Neural progenitor cell (in vitro differentiated cells): Measurements from ENCODE around the gene SYT17. TPM values are rescaled to one million over a fixed set of nuclear protein-coding genes. Genes with fewer than 3 reads are reported as not detected.

Source experiments
- DNase-seq: peaks from one replicate; pipeline ENCODE4 v3.0.0-alpha.2; 2016; ENCODE audit warnings: low spot score
- H2AFZ ChIP-seq: fragments of 200-600 bp; sonication (generic); replicated peaks from 2 replicates; pipeline ENCODE4 v1.6.1; 2016; ENCODE audit warnings: antibody characterized with exemption
- H3F3A ChIP-seq: fragments of 200-600 bp; sonication (generic); 2 replicates; pipeline ENCODE4 v1.6.1; 2016; ENCODE audit warnings: antibody characterized with exemption, low read depth
- H3K27ac ChIP-seq: fragments of 200-600 bp; sonication (generic); 2 replicates; pipeline ENCODE4 v1.5.1; 2016; ENCODE audit warnings: mild to moderate bottlenecking
- H3K27me3 ChIP-seq: fragments of 200-600 bp; sonication (generic); 2 replicates; pipeline ENCODE4 v1.6.1; 2016; ENCODE audit warnings: mild to moderate bottlenecking, moderate library complexity
- H3K36me3 ChIP-seq: fragments of 200-600 bp; sonication (generic); 2 replicates; pipeline ENCODE4 v1.5.1; 2016
- H3K4me1 ChIP-seq: fragments of 200-600 bp; sonication (generic); 2 replicates; pipeline ENCODE4 v1.6.1; 2016; ENCODE audit warnings: mixed run types
- H3K4me2 ChIP-seq: fragments of 200-600 bp; sonication (generic); 2 replicates; pipeline ENCODE4 v1.6.1; 2016
- H3K4me3 ChIP-seq: fragments of 200-600 bp; sonication (generic); 2 replicates; pipeline ENCODE4 v1.5.1; 2016
- H3K79me2 ChIP-seq: fragments of 200-600 bp; sonication (generic); 2 replicates; pipeline ENCODE4 v1.6.1; 2016; ENCODE audit warnings: low read depth
- H3K9ac ChIP-seq: fragments of 200-600 bp; sonication (generic); 2 replicates; pipeline ENCODE4 v1.6.1; 2016
- H3K9me3 ChIP-seq: fragments of 200-600 bp; sonication (generic); 2 replicates; pipeline ENCODE4 v1.5.1; 2016; ENCODE audit warnings: low read depth
- H4K20me1 ChIP-seq: fragments of 200-600 bp; sonication (generic); 2 replicates; pipeline ENCODE4 v1.6.1; 2016; ENCODE audit warnings: low read depth
- H3K27ac Mint-ChIP-seq: 3 replicates; pipeline ENCODE4 v1.8.0; 2021; ENCODE audit warnings: mixed read lengths
- H3K27me3 Mint-ChIP-seq: 2 replicates; pipeline ENCODE4 v1.8.0; 2022; ENCODE audit warnings: low read depth, mild to moderate bottlenecking, inconsistent platforms, moderate library complexity, mixed read lengths; ENCODE audit not compliant: insufficient read depth
- H3K36me3 Mint-ChIP-seq: 3 replicates; pipeline ENCODE4 v1.8.0; 2021; ENCODE audit warnings: mixed read lengths
- H3K4me1 Mint-ChIP-seq: 3 replicates; pipeline ENCODE4 v1.8.0; 2021; ENCODE audit warnings: mixed read lengths
- H3K4me3 Mint-ChIP-seq: 3 replicates; pipeline ENCODE4 v1.8.0; 2021; ENCODE audit warnings: mild to moderate bottlenecking, moderate library complexity, mixed read lengths
- H3K9me3 Mint-ChIP-seq: 3 replicates; pipeline ENCODE4 v1.8.0; 2020; ENCODE audit warnings: mixed read lengths
- EZH2 ChIP-seq: fragments of 200-600 bp; sonication (generic); IDR thresholded peaks from 2 replicates; pipeline ENCODE4 v1.6.1; 2017; ENCODE audit warnings: antibody characterized with exemption, mild to moderate bottlenecking, moderate library complexity
- EZH2phosphoT487 ChIP-seq: fragments of 200-600 bp; sonication (generic); IDR thresholded peaks from 2 replicates; pipeline ENCODE4 v1.6.1; 2017; ENCODE audit warnings: antibody characterized with exemption
- total RNA-seq: library from RNA; depleted of rRNA; stranded (reverse); fragments of >200 nt; gene quantifications from 2 replicates; pipeline ENCODE4 v1.2.3, GENCODE V29; 2015; ENCODE audit warnings: low replicate concordance
- TF ChIP-seq, protein P1 (sequence below): fragments of 200-600 bp; sonication (generic); IDR thresholded peaks from 2 replicates; pipeline ENCODE4 v1.5.1; 2017; ENCODE audit warnings: antibody characterized with exemption, mild to moderate bottlenecking

The SYT17 gene
- total RNA-seq, 1 donor from 2014 or later = 7.2 TPM

DNA sequence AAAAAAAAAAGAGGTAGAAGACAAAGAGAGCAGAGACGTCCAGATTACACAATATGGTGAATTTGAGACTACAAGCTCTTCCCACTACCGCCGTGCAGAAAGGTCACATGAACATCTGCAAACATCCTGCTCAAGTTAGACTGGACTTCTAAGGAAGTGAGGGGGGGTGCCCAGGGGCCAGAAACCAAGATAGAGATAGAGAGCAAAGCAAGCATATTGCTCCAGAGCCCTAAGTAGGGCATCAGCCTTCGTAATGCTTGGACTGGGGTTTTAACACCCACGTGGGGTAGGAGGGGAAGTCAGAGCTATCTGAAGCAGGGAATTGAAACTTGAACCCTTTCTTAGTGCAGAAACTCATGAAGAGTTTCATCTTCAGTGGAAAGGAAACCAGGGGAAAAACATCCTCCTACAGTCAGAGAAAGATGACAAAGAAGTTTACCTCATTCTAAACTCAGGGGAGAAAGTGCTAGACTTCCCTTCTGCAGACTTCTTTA lies 126.2 kb downstream of the SYT17 start:
- Histone ChIP-seq H3K9me3 (no peaks in the 10 kb centered on the region), H3K36me3 (no peaks in the 10 kb centered on the region), H3K4me2 (peak overlapping the region; percentile 34), H3K4me1 (peaks cover 52% of the 10 kb centered on the region), H3K27me3 (no peaks in the 10 kb centered on the region), H4K20me1 (no peaks in the 10 kb centered on the region), H3F3A (peaks cover 45% of the 10 kb centered on the region), H3K79me2 (no peaks in the 10 kb centered on the region), H3K4me3 (no peak overlapping the region), H2AFZ (no peak overlapping the region), H3K27ac (no peak overlapping the region), H3K9ac (no peak overlapping the region)
- Mint-ChIP-seq H3K27me3 (peaks cover 11% of the 10 kb centered on the region), H3K4me3 (no peak overlapping the region), H3K27ac (peak overlapping the region; percentile 59), H3K4me1 (peaks cover 56% of the 10 kb centered on the region), H3K36me3 (peaks cover 1% of the 10 kb centered on the region), H3K9me3 (no peaks in the 10 kb centered on the region)
- TF ChIP-seq, protein P1, sequence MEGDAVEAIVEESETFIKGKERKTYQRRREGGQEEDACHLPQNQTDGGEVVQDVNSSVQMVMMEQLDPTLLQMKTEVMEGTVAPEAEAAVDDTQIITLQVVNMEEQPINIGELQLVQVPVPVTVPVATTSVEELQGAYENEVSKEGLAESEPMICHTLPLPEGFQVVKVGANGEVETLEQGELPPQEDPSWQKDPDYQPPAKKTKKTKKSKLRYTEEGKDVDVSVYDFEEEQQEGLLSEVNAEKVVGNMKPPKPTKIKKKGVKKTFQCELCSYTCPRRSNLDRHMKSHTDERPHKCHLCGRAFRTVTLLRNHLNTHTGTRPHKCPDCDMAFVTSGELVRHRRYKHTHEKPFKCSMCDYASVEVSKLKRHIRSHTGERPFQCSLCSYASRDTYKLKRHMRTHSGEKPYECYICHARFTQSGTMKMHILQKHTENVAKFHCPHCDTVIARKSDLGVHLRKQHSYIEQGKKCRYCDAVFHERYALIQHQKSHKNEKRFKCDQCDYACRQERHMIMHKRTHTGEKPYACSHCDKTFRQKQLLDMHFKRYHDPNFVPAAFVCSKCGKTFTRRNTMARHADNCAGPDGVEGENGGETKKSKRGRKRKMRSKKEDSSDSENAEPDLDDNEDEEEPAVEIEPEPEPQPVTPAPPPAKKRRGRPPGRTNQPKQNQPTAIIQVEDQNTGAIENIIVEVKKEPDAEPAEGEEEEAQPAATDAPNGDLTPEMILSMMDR = no peak
- TF ChIP-seq EZH2phosphoT487 (no peak), EZH2 (no peak)
- DNase-seq = no peak

DNA sequence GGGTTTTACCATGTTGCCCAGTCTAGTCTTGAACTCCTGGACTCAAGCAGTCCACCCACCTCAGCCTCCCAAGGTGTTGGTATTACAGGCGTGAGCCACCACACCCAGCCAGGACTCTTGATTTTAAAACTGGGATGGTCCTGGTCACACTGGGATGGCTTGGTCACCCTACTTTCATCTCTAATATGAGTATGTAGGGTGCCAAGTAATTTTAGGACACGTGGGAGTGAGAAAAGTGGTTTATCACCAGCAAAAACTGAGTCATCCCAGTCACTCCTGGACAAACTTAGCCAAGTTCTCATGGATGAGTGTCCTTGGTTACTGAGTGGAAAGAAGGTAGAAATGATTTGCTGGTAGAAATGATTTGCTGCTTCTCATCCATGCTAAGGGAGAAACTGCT lies 127.4 kb downstream of the SYT17 start:
- Histone ChIP-seq H3K9ac (no peak overlapping the region), H3K36me3 (no peaks in the 10 kb centered on the region), H3K27ac (no peak overlapping the region), H4K20me1 (no peaks in the 10 kb centered on the region), H3K4me3 (no peak overlapping the region), H3K9me3 (no peaks in the 10 kb centered on the region), H3K4me2 (no peak overlapping the region), H3K4me1 (peaks cover 40% of the 10 kb centered on the region), H3K27me3 (no peaks in the 10 kb centered on the region), H3K79me2 (no peaks in the 10 kb centered on the region), H3F3A (peaks cover 33% of the 10 kb centered on the region), H2AFZ (no peak overlapping the region)
- TF ChIP-seq, protein P1 = no peak
- TF ChIP-seq EZH2 (no peak), EZH2phosphoT487 (no peak)
- Mint-ChIP-seq H3K4me3 (no peak overlapping the region), H3K4me1 (peaks cover 44% of the 10 kb centered on the region), H3K27me3 (peaks cover 13% of the 10 kb centered on the region), H3K9me3 (no peaks in the 10 kb centered on the region), H3K36me3 (peaks cover 1% of the 10 kb centered on the region), H3K27ac (no peak overlapping the region)
- no peak for DNase-seq

DNA sequence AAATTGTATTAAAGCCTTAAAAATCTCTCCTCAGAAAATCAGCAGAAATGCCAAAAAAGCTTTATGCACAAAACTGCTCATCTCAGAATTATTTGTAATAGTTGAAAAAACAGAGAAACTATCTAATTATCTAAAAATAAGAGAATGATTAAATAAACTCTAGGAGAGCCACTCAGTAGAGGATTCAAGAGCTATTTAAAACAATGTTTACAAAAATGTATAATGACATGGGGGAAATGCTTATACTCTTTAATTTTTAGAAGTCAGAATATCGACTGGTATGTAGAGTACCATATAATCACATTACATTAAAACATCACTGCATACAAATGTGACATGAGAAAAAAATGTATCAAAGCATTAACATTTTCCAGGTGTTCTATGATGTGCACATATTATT lies 129.4 kb downstream of the SYT17 start:
- no peaks in the 10 kb centered on the region for H3K79me2 ChIP-seq
- H3K36me3 ChIP-seq = no peaks in the 10 kb centered on the region
- no peak overlapping the region for H3K4me2 ChIP-seq
- Mint-ChIP-seq H3K4me1 (peaks cover 28% of the 10 kb centered on the region), H3K9me3 (no peaks in the 10 kb centered on the region), H3K36me3 (peaks cover 3% of the 10 kb centered on the region), H3K27me3 (peaks cover 7% of the 10 kb centered on the region), H3K4me3 (no peak overlapping the region), H3K27ac (no peak overlapping the region)
- no peak overlapping the region for H3K9ac ChIP-seq
- peaks cover 13% of the 10 kb centered on the region for H3F3A ChIP-seq
- no peak for DNase-seq
- no peaks in the 10 kb centered on the region for H4K20me1 ChIP-seq
- no peaks in the 10 kb centered on the region for H3K9me3 ChIP-seq
- H3K4me1 ChIP-seq = peaks cover 25% of the 10 kb centered on the region
- no peak overlapping the region for H2AFZ ChIP-seq
- H3K4me3 ChIP-seq = no peak overlapping the region
- no peak for TF ChIP-seq EZH2
- no peak overlapping the region for H3K27ac ChIP-seq
- H3K27me3 ChIP-seq = no peaks in the 10 kb centered on the region

DNA sequence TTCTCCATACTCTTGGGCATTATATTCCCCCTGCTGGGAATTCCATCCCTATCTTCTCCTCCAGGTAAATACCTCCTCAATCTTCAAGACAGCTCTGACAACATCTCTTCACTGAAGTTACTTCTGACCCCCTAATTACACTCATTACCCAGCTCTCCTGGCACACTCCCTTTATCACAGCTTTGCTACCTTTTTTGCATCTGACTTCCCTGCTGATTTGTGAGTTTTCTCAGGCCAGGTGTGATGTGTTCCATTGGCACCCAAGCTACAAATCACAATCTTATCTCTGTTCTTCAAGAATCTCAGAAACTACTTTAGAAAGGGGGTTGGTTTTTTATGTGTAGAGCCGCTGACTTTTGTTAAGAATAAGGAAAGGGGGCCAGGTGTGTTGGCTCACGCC lies 131.5 kb downstream of the SYT17 start:
- no peak overlapping the region for H3K4me3 Mint-ChIP-seq
- TF ChIP-seq, protein P1 = no peak
- TF ChIP-seq EZH2 (no peak), EZH2phosphoT487 (no peak)
- H3K4me2 ChIP-seq = no peak overlapping the region
- H3K27ac Mint-ChIP-seq = no peak overlapping the region
- no peaks in the 10 kb centered on the region for H3K79me2 ChIP-seq
- peaks cover 5% of the 10 kb centered on the region for H3K27me3 Mint-ChIP-seq
- no peaks in the 10 kb centered on the region for H4K20me1 ChIP-seq
- no peak overlapping the region for H3K27ac ChIP-seq
- no peak overlapping the region for H3K4me3 ChIP-seq
- peaks cover 3% of the 10 kb centered on the region for H3K36me3 Mint-ChIP-seq
- peaks cover 5% of the 10 kb centered on the region for H3K4me1 ChIP-seq
- no peak overlapping the region for H2AFZ ChIP-seq
- no peak for DNase-seq
- no peaks in the 10 kb centered on the region for H3K9me3 Mint-ChIP-seq
- no peaks in the 10 kb centered on the region for H3K36me3 ChIP-seq
- H3K9ac ChIP-seq = no peak overlapping the region
- peaks cover 15% of the 10 kb centered on the region for H3K4me1 Mint-ChIP-seq
- H3K9me3 ChIP-seq = no peaks in the 10 kb centered on the region
- H3F3A ChIP-seq = no peaks in the 10 kb centered on the region
- no peaks in the 10 kb centered on the region for H3K27me3 ChIP-seq
